Neuronal stem cell (in vitro differentiated cells): ENCODE data around the gene PDYN.

Source experiments
- DNase-seq: peaks from one replicate; pipeline ENCODE4 v3.0.0-alpha.2; 2013; ENCODE audit warnings: low spot score
- H2AFZ ChIP-seq: one replicate; pipeline ENCODE4 v1.6.1; 2013; ENCODE audit warnings: mild to moderate bottlenecking, low read length, inconsistent platforms
- H2AK5ac ChIP-seq: 2 replicates; pipeline ENCODE4 v1.6.1; 2013; ENCODE audit warnings: low read depth, mild to moderate bottlenecking, inconsistent platforms, low read length, moderate library complexity, mixed read lengths
- H2BK120ac ChIP-seq: 2 replicates; pipeline ENCODE4 v1.6.1; 2013; ENCODE audit warnings: low read depth, mild to moderate bottlenecking, inconsistent platforms, low read length, moderate library complexity, mixed read lengths
- H2BK12ac ChIP-seq: one replicate; pipeline ENCODE4 v1.6.1; 2013; ENCODE audit warnings: low read length, inconsistent platforms
- H2BK15ac ChIP-seq: 2 replicates; pipeline ENCODE4 v1.6.1; 2013; ENCODE audit warnings: mild to moderate bottlenecking, low read length, inconsistent platforms, mixed read lengths
- H2BK5ac ChIP-seq: one replicate; pipeline ENCODE4 v1.6.1; 2013; ENCODE audit warnings: inconsistent platforms, mild to moderate bottlenecking, low read length, moderate library complexity
- H3K14ac ChIP-seq: one replicate; pipeline ENCODE4 v1.6.1; 2013; ENCODE audit warnings: low read length, inconsistent platforms
- H3K18ac ChIP-seq: 2 replicates; pipeline ENCODE4 v1.6.1; 2013; ENCODE audit warnings: low read length, inconsistent platforms
- H3K23ac ChIP-seq: 2 replicates; pipeline ENCODE4 v1.6.1; 2013; ENCODE audit warnings: low read depth, mild to moderate bottlenecking, mixed read lengths, low read length, inconsistent platforms; ENCODE audit not compliant: poor library complexity
- H3K27ac ChIP-seq: replicated peaks from 3 replicates; pipeline ENCODE4 v1.5.1; 2013; ENCODE audit warnings: low read length, inconsistent platforms
- H3K27me3 ChIP-seq, 3 experiments: 2 replicates each; pipeline ENCODE4 v1.6.1; 2013; ENCODE audit warnings: low read length in 3 of 3, mild to moderate bottlenecking in 2 of 3, inconsistent platforms in 1 of 3, low read depth in 1 of 3, mixed read lengths in 1 of 3, moderate library complexity in 1 of 3; ENCODE audit not compliant: control insufficient read depth in 3 of 3, insufficient read depth in 3 of 3
- H3K36me3 ChIP-seq, 2 donors: replicated peaks in 1 of 2; 2 replicates each; pipeline ENCODE4 v1.6.1; 2013; ENCODE audit warnings: low read length in 2 of 2; ENCODE audit not compliant: control insufficient read depth in 2 of 2, insufficient read depth in 2 of 2
- H3K4ac ChIP-seq: 2 replicates; pipeline ENCODE4 v1.6.1; 2013; ENCODE audit warnings: inconsistent platforms, mild to moderate bottlenecking, low read length, moderate library complexity
- H3K4me1 ChIP-seq, 2 donors: 1 replicate in 1 of 2; 2 replicates in 1 of 2; pipeline ENCODE4 v1.6.1; 2013; ENCODE audit warnings: low read length in 2 of 2, low read depth in 1 of 2; ENCODE audit not compliant: control insufficient read depth in 2 of 2, insufficient read depth in 1 of 2
- H3K4me2 ChIP-seq: one replicate; pipeline ENCODE4 v1.6.1; 2013; ENCODE audit warnings: mild to moderate bottlenecking, low read length, inconsistent platforms; ENCODE audit not compliant: insufficient read depth, poor library complexity, severe bottlenecking
- H3K4me3 ChIP-seq, 2 donors: 2 replicates each; pipeline ENCODE4 v1.5.1; 2013; ENCODE audit warnings: low read length in 2 of 2, mild to moderate bottlenecking in 2 of 2, inconsistent platforms in 1 of 2, moderate library complexity in 1 of 2
- H3K79me1 ChIP-seq: one replicate; pipeline ENCODE4 v1.6.1; 2013; ENCODE audit warnings: low read depth, mild to moderate bottlenecking, inconsistent platforms, low read length, moderate library complexity
- H3K9ac ChIP-seq: one replicate; pipeline ENCODE4 v1.6.1; 2013; ENCODE audit warnings: mild to moderate bottlenecking, low read depth, low read length, inconsistent platforms; ENCODE audit not compliant: poor library complexity
- H3K9me3 ChIP-seq, 2 donors: replicated peaks in 1 of 2; 2 replicates each; pipeline versions ENCODE3 to v1.6.1; 2013; ENCODE audit warnings: low read length in 2 of 2, mild to moderate bottlenecking in 2 of 2, inconsistent platforms in 1 of 2, low read depth in 1 of 2, mixed read lengths in 1 of 2, moderate library complexity in 1 of 2; ENCODE audit not compliant: control insufficient read depth in 2 of 2, insufficient read depth in 1 of 2
- H4K8ac ChIP-seq: one replicate; pipeline ENCODE4 v1.6.1; 2013; ENCODE audit warnings: low read depth, mild to moderate bottlenecking, inconsistent platforms, low read length, moderate library complexity
- H4K91ac ChIP-seq: one replicate; pipeline ENCODE4 v1.6.1; 2013; ENCODE audit warnings: low read length, low read depth, mild to moderate bottlenecking, inconsistent platforms; ENCODE audit not compliant: poor library complexity
- WGBS, 2 donors: extraction: QIAGEN DNeasy Blood & Tissue Kit; methylation state at CpG; one replicate each; pipeline ENCODE4 v1.1.7; 2013; ENCODE audit warnings: missing lambda C conversion rate in 2 of 2, mixed read lengths in 1 of 2; ENCODE audit not compliant: insufficient read length in 2 of 2, insufficient replicate concordance in 1 of 2; ENCODE audit errors: extremely low coverage in 2 of 2; 5-methylcytosine and 5-hydroxymethylcytosine counted together

Gene PDYN

GRCh38 chr20:1939270-1939595 lies 54.6 kb downstream of the PDYN start:
- no peaks in the 10 kb centered on the region for H3K9me3 ChIP-seq
- no peak overlapping the region for H2BK5ac ChIP-seq
- H3K4me2 ChIP-seq: no peak overlapping the region
- no peak overlapping the region for H3K9ac ChIP-seq
- no peak overlapping the region for H3K4me3 ChIP-seq
- no peak overlapping the region for H3K23ac ChIP-seq
- no peak overlapping the region for H2BK120ac ChIP-seq
- no peaks in the 10 kb centered on the region for H3K79me1 ChIP-seq
- H3K36me3 ChIP-seq: peaks cover 0 to 3% of the 10 kb centered on the region in 2 donors
- no peak overlapping the region for H2BK12ac ChIP-seq
- H2BK15ac ChIP-seq: no peak overlapping the region
- H4K91ac ChIP-seq: no peak overlapping the region
- H3K4me1 ChIP-seq: peaks cover 0 to 2% of the 10 kb centered on the region in 2 donors
- no peak overlapping the region for H3K27ac ChIP-seq
- H3K27me3 ChIP-seq: peaks cover 0 to 15% (median 0%) of the 10 kb centered on the region in 3 experiments
- WGBS, 2 donors: no CpG with 5 or more reads among the region's 4 CpGs
- no peak overlapping the region for H4K8ac ChIP-seq
- no peak overlapping the region for H3K14ac ChIP-seq
- no peak overlapping the region for H2AK5ac ChIP-seq
- no peak for DNase-seq
- no peak overlapping the region for H2AFZ ChIP-seq
- H3K4ac ChIP-seq: no peak overlapping the region
- no peak overlapping the region for H3K18ac ChIP-seq

DNA sequence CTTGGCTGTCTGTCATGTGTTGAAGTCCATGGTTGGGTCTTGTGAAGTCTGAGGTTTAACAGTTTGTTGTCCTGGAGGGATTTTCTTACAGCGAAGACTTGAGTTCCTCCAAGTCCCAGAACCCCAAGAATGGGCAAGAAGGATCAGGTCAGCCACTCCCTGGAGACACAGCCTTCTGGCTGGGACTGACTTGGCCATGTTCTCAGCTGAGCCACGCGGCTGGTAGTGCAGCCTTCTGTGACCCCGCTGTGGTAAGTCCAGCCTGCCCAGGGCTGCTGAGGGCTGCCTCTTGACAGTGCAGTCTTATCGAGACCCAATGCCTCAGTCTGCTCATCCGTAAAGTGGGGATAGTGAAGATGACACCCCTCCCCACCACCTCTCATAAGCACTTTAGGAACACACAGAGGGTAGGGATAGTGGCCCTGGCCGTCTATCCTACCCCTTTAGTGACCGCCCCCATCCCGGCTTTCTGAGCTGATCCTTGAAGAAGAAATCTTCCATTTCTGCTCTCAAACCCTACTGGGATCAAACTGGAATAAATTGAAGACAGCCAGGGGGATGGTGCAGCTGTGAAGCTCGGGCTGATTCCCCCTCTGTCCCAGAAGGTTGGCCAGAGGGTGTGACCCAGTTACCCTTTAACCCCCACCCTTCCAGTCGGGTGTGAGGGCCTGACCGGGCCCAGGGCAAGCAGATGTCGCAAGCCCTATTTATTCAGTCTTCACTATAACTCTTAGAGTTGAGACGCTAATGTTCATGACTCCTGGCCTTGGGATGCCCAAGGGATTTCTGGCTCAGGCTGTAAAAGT lies 55.2 kb downstream of the PDYN start:
- Histone ChIP-seq H2BK120ac (no peak overlapping the region), H3K4me2 (no peak overlapping the region), H3K4ac (no peak overlapping the region), H4K8ac (no peak overlapping the region), H3K4me3 (no peak overlapping the region), H3K23ac (no peak overlapping the region), H2AK5ac (no peak overlapping the region), H3K18ac (no peak overlapping the region), H2BK5ac (no peak overlapping the region), H3K14ac (no peak overlapping the region), H3K4me1 (peaks cover 0 to 2% of the 10 kb centered on the region in 2 donors), H3K9me3 (no peaks in the 10 kb centered on the region), H3K27ac (no peak overlapping the region), H3K79me1 (no peaks in the 10 kb centered on the region), H3K36me3 (peaks cover 0 to 3% of the 10 kb centered on the region in 2 donors), H4K91ac (no peak overlapping the region), H2AFZ (no peak overlapping the region), H2BK15ac (no peak overlapping the region), H2BK12ac (no peak overlapping the region), H3K9ac (no peak overlapping the region), H3K27me3 (peaks cover 0 to 10% (median 0%) of the 10 kb centered on the region in 3 experiments)
- no CpG with 5 or more reads among the region's 14 CpGs for WGBS, 2 donors
- DNase-seq: no peak

DNA sequence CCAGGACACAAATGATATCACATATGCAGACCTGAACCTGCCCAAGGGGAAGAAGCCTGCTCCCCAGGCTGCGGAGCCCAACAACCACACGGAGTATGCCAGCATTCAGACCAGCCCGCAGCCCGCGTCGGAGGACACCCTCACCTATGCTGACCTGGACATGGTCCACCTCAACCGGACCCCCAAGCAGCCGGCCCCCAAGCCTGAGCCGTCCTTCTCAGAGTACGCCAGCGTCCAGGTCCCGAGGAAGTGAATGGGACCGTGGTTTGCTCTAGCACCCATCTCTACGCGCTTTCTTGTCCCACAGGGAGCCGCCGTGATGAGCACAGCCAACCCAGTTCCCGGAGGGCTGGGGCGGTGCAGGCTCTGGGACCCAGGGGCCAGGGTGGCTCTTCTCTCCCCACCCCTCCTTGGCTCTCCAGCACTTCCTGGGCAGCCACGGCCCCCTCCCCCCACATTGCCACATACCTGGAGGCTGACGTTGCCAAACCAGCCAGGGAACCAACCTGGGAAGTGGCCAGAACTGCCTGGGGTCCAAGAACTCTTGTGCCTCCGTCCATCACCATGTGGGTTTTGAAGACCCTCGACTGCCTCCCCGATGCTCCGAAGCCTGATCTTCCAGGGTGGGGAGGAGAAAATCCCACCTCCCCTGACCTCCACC lies 56.4 kb downstream of the PDYN start:
- H2BK12ac ChIP-seq: no peak overlapping the region
- peaks cover 0 to 2% of the 10 kb centered on the region in 2 donors for H3K4me1 ChIP-seq
- no peak overlapping the region for H3K9ac ChIP-seq
- no peak overlapping the region for H4K91ac ChIP-seq
- no peak for DNase-seq
- H4K8ac ChIP-seq: no peak overlapping the region
- no peaks in the 10 kb centered on the region for H3K27me3 ChIP-seq
- no peak overlapping the region for H3K27ac ChIP-seq
- no CpG with 5 or more reads among the region's 25 CpGs for WGBS, 2 donors
- no peak overlapping the region for H3K23ac ChIP-seq
- no peak overlapping the region for H3K4ac ChIP-seq
- H3K4me3 ChIP-seq: no peak overlapping the region
- peaks cover 0 to 3% of the 10 kb centered on the region in 2 donors for H3K36me3 ChIP-seq
- H3K18ac ChIP-seq: no peak overlapping the region
- no peak overlapping the region for H2AK5ac ChIP-seq
- no peaks in the 10 kb centered on the region for H3K79me1 ChIP-seq
- no peak overlapping the region for H2AFZ ChIP-seq
- no peak overlapping the region for H2BK15ac ChIP-seq
- H3K14ac ChIP-seq: no peak overlapping the region
- no peaks in the 10 kb centered on the region for H3K9me3 ChIP-seq
- no peak overlapping the region for H3K4me2 ChIP-seq
- H2BK120ac ChIP-seq: no peak overlapping the region
- no peak overlapping the region for H2BK5ac ChIP-seq

DNA sequence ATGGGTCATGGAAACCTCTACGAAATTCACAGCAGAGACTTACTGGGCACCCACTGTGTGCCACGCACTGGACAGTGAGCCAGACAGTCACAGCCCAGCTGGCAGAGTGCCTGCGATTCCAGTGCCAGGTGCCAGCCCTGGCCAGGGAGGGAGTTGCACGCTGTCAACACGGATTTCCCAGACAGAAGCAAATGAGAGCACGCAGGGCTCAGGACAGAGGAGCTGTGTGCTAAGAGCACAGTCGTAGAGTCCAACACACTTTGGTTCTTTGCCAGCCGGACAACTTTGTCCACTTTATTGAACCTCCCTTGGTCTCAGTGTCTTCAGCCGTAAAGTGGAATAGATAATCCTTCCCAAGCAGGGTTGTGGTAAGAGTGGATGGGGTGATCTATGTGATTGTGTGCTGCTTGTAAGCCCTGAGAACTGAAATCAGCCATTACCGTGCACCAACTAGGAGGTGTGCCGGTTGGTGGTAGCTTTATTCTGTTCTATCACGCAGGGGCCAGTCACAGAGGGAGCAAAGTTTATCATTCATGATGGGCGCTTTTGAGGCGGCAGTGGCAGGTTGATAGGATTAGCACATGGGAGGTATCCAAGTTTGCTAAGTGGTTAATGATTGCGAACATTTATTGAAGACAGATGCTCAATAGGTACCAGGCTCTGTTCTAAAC lies 58.0 kb downstream of the PDYN start:
- no peak overlapping the region for H3K4me3 ChIP-seq
- H2BK12ac ChIP-seq: no peak overlapping the region
- H3K4me1 ChIP-seq: peaks cover 0 to 2% of the 10 kb centered on the region in 2 donors
- H3K4ac ChIP-seq: no peak overlapping the region
- H3K9ac ChIP-seq: no peak overlapping the region
- H2BK120ac ChIP-seq: no peak overlapping the region
- H3K23ac ChIP-seq: no peak overlapping the region
- no peaks in the 10 kb centered on the region for H3K27me3 ChIP-seq
- DNase-seq: no peak
- H4K91ac ChIP-seq: no peak overlapping the region
- no CpG with 5 or more reads among the region's 15 CpGs for WGBS, 2 donors
- H3K14ac ChIP-seq: no peak overlapping the region
- peak overlapping the region; percentile 52 for H3K18ac ChIP-seq
- H3K79me1 ChIP-seq: no peaks in the 10 kb centered on the region
- peaks cover 0 to 3% of the 10 kb centered on the region in 2 donors for H3K36me3 ChIP-seq
- H2BK5ac ChIP-seq: no peak overlapping the region
- H2BK15ac ChIP-seq: no peak overlapping the region
- H3K27ac ChIP-seq: no peak overlapping the region
- no peaks in the 10 kb centered on the region for H3K9me3 ChIP-seq
- H2AFZ ChIP-seq: no peak overlapping the region
- H4K8ac ChIP-seq: no peak overlapping the region
- H3K4me2 ChIP-seq: no peak overlapping the region
- H2AK5ac ChIP-seq: no peak overlapping the region
